Measurements from ENCODE around the gene SLC6A14. TPM values are rescaled to one million over a fixed set of nuclear protein-coding genes. Genes with fewer than 3 reads are reported as not detected.

Gene SLC6A14, protein sequence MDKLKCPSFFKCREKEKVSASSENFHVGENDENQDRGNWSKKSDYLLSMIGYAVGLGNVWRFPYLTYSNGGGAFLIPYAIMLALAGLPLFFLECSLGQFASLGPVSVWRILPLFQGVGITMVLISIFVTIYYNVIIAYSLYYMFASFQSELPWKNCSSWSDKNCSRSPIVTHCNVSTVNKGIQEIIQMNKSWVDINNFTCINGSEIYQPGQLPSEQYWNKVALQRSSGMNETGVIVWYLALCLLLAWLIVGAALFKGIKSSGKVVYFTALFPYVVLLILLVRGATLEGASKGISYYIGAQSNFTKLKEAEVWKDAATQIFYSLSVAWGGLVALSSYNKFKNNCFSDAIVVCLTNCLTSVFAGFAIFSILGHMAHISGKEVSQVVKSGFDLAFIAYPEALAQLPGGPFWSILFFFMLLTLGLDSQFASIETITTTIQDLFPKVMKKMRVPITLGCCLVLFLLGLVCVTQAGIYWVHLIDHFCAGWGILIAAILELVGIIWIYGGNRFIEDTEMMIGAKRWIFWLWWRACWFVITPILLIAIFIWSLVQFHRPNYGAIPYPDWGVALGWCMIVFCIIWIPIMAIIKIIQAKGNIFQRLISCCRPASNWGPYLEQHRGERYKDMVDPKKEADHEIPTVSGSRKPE
- not detected in 2 replicates for total RNA-seq

DNA sequence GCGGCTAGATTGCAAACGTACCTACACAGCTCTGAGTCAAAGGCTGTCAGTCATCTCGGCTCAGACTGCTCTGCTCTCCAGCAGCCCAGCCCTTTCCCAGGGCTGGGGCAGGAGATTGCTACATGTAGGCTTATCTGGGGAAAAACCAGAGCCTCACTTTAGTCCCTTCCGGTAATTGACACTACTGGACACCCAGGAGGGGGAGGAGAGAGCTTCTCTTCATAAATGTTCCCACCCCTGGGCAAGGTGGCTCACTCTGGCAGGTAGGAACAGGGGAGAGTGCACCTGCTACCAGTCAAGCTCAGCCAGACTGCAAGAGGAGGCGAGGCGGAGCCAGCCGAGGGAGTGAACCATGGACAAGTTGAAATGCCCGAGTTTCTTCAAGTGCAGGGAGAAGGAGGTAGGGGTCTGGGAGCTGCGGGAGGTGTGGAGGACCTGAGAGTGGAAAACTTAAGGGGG, at the start of gene SLC6A14:
Gene SLC6A14 (plus strand): TSS at position 249 of the 459 bp plus-strand sequence. CDS start 104 bp downstream, at position 353.

DNA sequence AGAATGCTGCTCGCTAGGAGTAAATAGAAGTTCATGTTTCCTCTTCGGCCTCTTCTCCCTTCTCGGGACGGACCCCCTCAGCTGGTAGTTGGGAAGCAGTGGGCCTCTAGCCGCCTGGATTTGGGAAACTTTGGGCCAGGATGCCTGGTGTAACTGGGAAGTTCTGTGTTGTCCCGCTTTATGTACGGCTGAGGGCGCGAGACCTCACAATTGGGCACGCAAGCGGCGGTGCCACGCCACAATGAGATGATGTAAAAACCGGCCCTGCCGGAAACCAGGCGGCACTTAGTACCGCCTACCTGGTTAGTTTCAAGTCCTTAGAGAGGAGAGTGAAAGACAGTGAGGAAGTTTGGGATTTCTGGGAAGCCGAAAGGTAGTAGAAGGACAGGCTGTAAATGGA, 26.4 kb downstream of the SLC6A14 start, which contains the start of gene CT83:
Gene CT83 (minus strand): TSS at position 155 of the 400 bp plus-strand sequence. CDS start 120 bp downstream, at position 35.

Small RNA genes lying within 50 kb of the gene (small RNA-seq; reads per million reads assigned to genes)
- gene RNU6-154P = 0.19 reads per million

Other genes with a start within 250 kb of the SLC6A14 start
- not detected in 2 replicates for gene CT83, start 26.4 kb downstream of the SLC6A14 start, total RNA-seq

All from vein endothelial cell (primary cell).